B cell (primary cell): ENCODE results near the gene ARHGEF3. TPM values are rescaled to one million over a fixed set of nuclear protein-coding genes. Genes with fewer than 3 reads are reported as not detected.

Experiments used
- ATAC-seq: fragments of 200-7000 bp; cut with Tn5 transposase; one replicate; pipeline ENCODE4 v1.10.0; 2021; ENCODE audit warnings: low read depth, mild to moderate bottlenecking, moderate number of reproducible peaks, moderate library complexity
- CTCF ChIA-PET: fragments of 350-600 bp; sonication (Branson Sonifier 250); formaldehyde crosslinking; loops from one replicate; lab custom pipeline; 2021; ENCODE audit warnings: antibody characterized with exemption, inconsistent platforms; lab: Charles Lee
- POLR2A ChIA-PET: fragments of 350-600 bp; sonication (Branson Sonifier 250); formaldehyde crosslinking; loops from one replicate; lab custom pipeline; 2021; ENCODE audit warnings: antibody characterized with exemption; lab: Charles Lee
- DNase-seq: peaks from one replicate; pipeline ENCODE4 v3.0.0; 2013
- H2AFZ ChIP-seq: 2 replicates; pipeline ENCODE4 v1.6.1; 2012; ENCODE audit warnings: mild to moderate bottlenecking, low read depth, low read length; ENCODE audit not compliant: insufficient read depth, poor library complexity, severe bottlenecking
- H3K27ac ChIP-seq, 2 donors: 1 replicate in 1 of 2; 2 replicates in 1 of 2; pipeline ENCODE4 v1.5.1; 2012 to 2013; ENCODE audit warnings: low read length in 2 of 2, mild to moderate bottlenecking in 2 of 2, moderate library complexity in 1 of 2
- H3K27me3 ChIP-seq, 4 experiments: fragments of 200-600 bp in 1 of 4; sonication (generic) in 1 of 4; replicated peaks in 1 of 4; 1 replicate in 2 of 4; 2 replicates in 2 of 4; pipeline versions ENCODE4 v1.6.1 to v1.7.0; 2013 to 2016; ENCODE audit warnings: low read length in 3 of 4, mild to moderate bottlenecking in 2 of 4, mixed read lengths in 1 of 4, moderate library complexity in 1 of 4; ENCODE audit not compliant: insufficient read depth in 4 of 4, control insufficient read depth in 3 of 4; ENCODE audit errors: control extremely low read depth in 1 of 4
- H3K36me3 ChIP-seq, 2 experiments: replicated peaks in 1 of 2; 1 replicate in 1 of 2; 2 replicates in 1 of 2; pipeline versions ENCODE4 v1.6.1 to v1.7.1; 2013; ENCODE audit warnings: low read length in 1 of 2; ENCODE audit not compliant: insufficient read depth in 2 of 2, control insufficient read depth in 1 of 2; ENCODE audit errors: control extremely low read depth in 1 of 2, extremely low read depth in 1 of 2
- H3K4me1 ChIP-seq, 2 donors: fragments of 200-600 bp in 1 of 2; sonication (generic) in 1 of 2; 1 replicate in 1 of 2; 2 replicates in 1 of 2; pipeline versions ENCODE4 v1.5.1 to v1.6.1; 2013 to 2017; ENCODE audit warnings: low read length in 2 of 2; ENCODE audit not compliant: control insufficient read depth in 2 of 2, insufficient read depth in 2 of 2
- H3K4me2 ChIP-seq: replicated peaks from 2 replicates; pipeline ENCODE3; 2012; ENCODE audit warnings: mild to moderate bottlenecking, low read depth, low read length; ENCODE audit not compliant: poor library complexity, severe bottlenecking
- H3K4me3 ChIP-seq, 5 experiments: fragments of 200-600 bp in 1 of 5; sonication (generic) in 1 of 5; 1 replicate in 3 of 5; 2 replicates in 2 of 5; pipeline versions ENCODE4 v1.5.1 to v1.7.0; 2011 to 2016; ENCODE audit warnings: low read length in 4 of 5, mild to moderate bottlenecking in 4 of 5, low read depth in 2 of 5, control low read depth in 1 of 5, moderate library complexity in 1 of 5; ENCODE audit not compliant: insufficient read depth in 1 of 5; ENCODE audit errors: control extremely low read depth in 1 of 5, extremely low read depth in 1 of 5
- H3K79me2 ChIP-seq: fragments of 200-600 bp; sonication (generic); one replicate; pipeline ENCODE4 v1.6.0; 2016; ENCODE audit warnings: low read length; ENCODE audit not compliant: control insufficient read depth, insufficient read depth
- H3K9ac ChIP-seq: fragments of 200-600 bp; sonication (generic); 2 replicates; pipeline ENCODE4 v1.6.1; 2017; ENCODE audit warnings: mild to moderate bottlenecking, low read length, moderate library complexity
- H3K9me3 ChIP-seq, 3 donors: one replicate each; pipeline versions ENCODE4 v1.6.1 to v1.7.1; 2013; ENCODE audit warnings: low read length in 2 of 3; ENCODE audit not compliant: control insufficient read depth in 2 of 3, insufficient read depth in 1 of 3; ENCODE audit errors: control extremely low read depth in 1 of 3
- H4K20me1 ChIP-seq: 2 replicates; pipeline ENCODE4 v1.6.0; 2012; ENCODE audit warnings: mild to moderate bottlenecking, low read length; ENCODE audit not compliant: insufficient read depth, control insufficient read depth, poor library complexity, severe bottlenecking
- H3K27ac Mint-ChIP-seq: one replicate; pipeline ENCODE4 v1.8.0; 2021; ENCODE audit warnings: mixed read lengths
- H3K27me3 Mint-ChIP-seq: one replicate; pipeline ENCODE4 v1.8.0; 2021; ENCODE audit warnings: mixed read lengths
- H3K4me1 Mint-ChIP-seq: one replicate; pipeline ENCODE4 v1.8.0; 2021; ENCODE audit warnings: mixed read lengths
- H3K4me3 Mint-ChIP-seq: one replicate; pipeline ENCODE4 v1.8.0; 2021; ENCODE audit warnings: mixed read lengths
- H3K9me3 Mint-ChIP-seq: one replicate; pipeline ENCODE4 v1.8.0; 2022; ENCODE audit warnings: mixed read lengths; ENCODE audit not compliant: insufficient read depth
- CTCF ChIP-seq: fragments of 200-600 bp; IDR thresholded peaks from one replicate; pipeline ENCODE4 v1.8.0; 2022; ENCODE audit warnings: antibody characterized with exemption, mild to moderate bottlenecking
- EZH2 ChIP-seq: IDR thresholded peaks from 2 replicates; pipeline ENCODE4 v1.6.1; 2012; ENCODE audit warnings: borderline replicate concordance, low read depth, mild to moderate bottlenecking, moderate library complexity, low read length; ENCODE audit not compliant: insufficient read depth, poor library complexity, severe bottlenecking
- WGBS: methylation state at CpG from one replicate; pipeline ENCODE4 v1.1.5; 2013; ENCODE audit warnings: missing lambda C conversion rate; ENCODE audit not compliant: insufficient coverage; 5-methylcytosine and 5-hydroxymethylcytosine counted together
- intact Hi-C: fragments of 100-400 bp; cut with micrococcal nuclease; formaldehyde crosslinking; loops from one replicate; pipeline ENCODE4 v1.10.0; 2022
- polyA plus RNA-seq: library from polyadenylated mRNA; depleted of rRNA; stranded (reverse); fragments of >200 nt; gene quantifications from 2 replicates; pipeline ENCODE4 v1.2.3, GENCODE V29; 2012
- total RNA-seq, 2 donors: library from RNA; stranded (reverse); fragments of 120-200 nt in 1 of 2; gene quantifications; 1 replicate in 1 of 2; 2 replicates in 1 of 2; pipeline versions ENCODE4 v1.2.3 to v1.2.4, GENCODE V29; 2013 to 2022

ARHGEF3 gene
- total and polyA plus RNA-seq, 2 donors (not counting 1 experiment from before 2014, with no cell fraction given), result 30.8 to 33.5 TPM

GRCh38 chr3:56775838-56776555, 25.8 kb downstream of the ARHGEF3 start:
- intact Hi-C loops, result no loop called here
- no peak overlapping the region for H3K9ac ChIP-seq
- H3K9me3 ChIP-seq, result no peaks in the 10 kb centered on the region
- H3K4me1 ChIP-seq, result peaks cover 20 to 36% of the 10 kb centered on the region in 2 donors
- H3K4me3 ChIP-seq, result no peak overlapping the region
- WGBS, result 16% methylated on average over 3 of the region's 8 CpGs
- H2AFZ ChIP-seq, result no peak overlapping the region
- no peaks in the 10 kb centered on the region for H3K27me3 Mint-ChIP-seq
- ATAC-seq (peak; percentile 14), DNase-seq (no peak)
- H3K27me3 ChIP-seq, result no peaks in the 10 kb centered on the region
- ChIA-PET POLR2A (interaction anchor here (0.7 kb wide), 1 partner anchor 186 kb away, joined by 3 read pairs; no protein-coding TSS in a partner anchor), CTCF (interaction anchor here (1.2 to 2.9 kb wide), 5 partner anchors 13 to 24 kb away, joined by 3 to 12 read pairs (median 6); no protein-coding TSS in a partner anchor)
- H3K4me2 ChIP-seq, result no peak overlapping the region
- no peaks in the 10 kb centered on the region for H3K9me3 Mint-ChIP-seq
- H3K4me3 Mint-ChIP-seq, result no peak overlapping the region
- H3K27ac ChIP-seq, result no peak overlapping the region
- H4K20me1 ChIP-seq, result no peaks in the 10 kb centered on the region
- H3K27ac Mint-ChIP-seq, result peak overlapping the region; percentile 75
- H3K36me3 ChIP-seq, result peaks cover 0 to 20% of the 10 kb centered on the region in 2 experiments
- no peak for TF ChIP-seq EZH2
- no peak for TF ChIP-seq CTCF
- peaks cover 48% of the 10 kb centered on the region for H3K4me1 Mint-ChIP-seq
- H3K79me2 ChIP-seq, result peaks cover 56% of the 10 kb centered on the region

GRCh38 chr3:56775445-56775837, 26.3 kb downstream of the ARHGEF3 start:
- Mint-ChIP-seq H3K4me1 (peaks cover 43% of the 10 kb centered on the region), H3K27ac (peak overlapping the region; percentile 75), H3K4me3 (no peak overlapping the region), H3K9me3 (no peaks in the 10 kb centered on the region), H3K27me3 (no peaks in the 10 kb centered on the region)
- no peak overlapping the region for H3K27ac ChIP-seq
- no peak overlapping the region for H3K9ac ChIP-seq
- no peak for TF ChIP-seq CTCF
- ATAC-seq (no peak), DNase-seq (no peak)
- POLR2A ChIA-PET, result interaction anchor here (0.5 to 0.7 kb wide), 2 partner anchors 18 to 186 kb away, joined by 3 read pairs; no protein-coding TSS in a partner anchor
- H3K79me2 ChIP-seq, result peaks cover 54% of the 10 kb centered on the region
- no peak overlapping the region for H3K4me2 ChIP-seq
- peaks cover 20 to 36% of the 10 kb centered on the region in 2 donors for H3K4me1 ChIP-seq
- no peaks in the 10 kb centered on the region for H4K20me1 ChIP-seq
- CTCF ChIA-PET, result interaction anchor here (1.2 to 2.9 kb wide), 6 partner anchors 13 to 62 kb away, joined by 3 to 12 read pairs (median 6); no protein-coding TSS in a partner anchor
- no peaks in the 10 kb centered on the region for H3K9me3 ChIP-seq
- H3K4me3 ChIP-seq, result no peak overlapping the region
- WGBS, result 96% methylated on average over 7 of the region's 7 CpGs
- H3K27me3 ChIP-seq, result no peaks in the 10 kb centered on the region
- H3K36me3 ChIP-seq, result peaks cover 0 to 25% of the 10 kb centered on the region in 2 experiments
- H2AFZ ChIP-seq, result no peak overlapping the region
- intact Hi-C loops, result no loop called here
